CMK (cell line): ENCODE measurements around the gene POLR2F.

Experiments used
- DNase-seq: peaks from one replicate; pipeline ENCODE4 v3.0.0-alpha.2; 2010; ENCODE audit warnings: low read depth

The POLR2F gene

DNA sequence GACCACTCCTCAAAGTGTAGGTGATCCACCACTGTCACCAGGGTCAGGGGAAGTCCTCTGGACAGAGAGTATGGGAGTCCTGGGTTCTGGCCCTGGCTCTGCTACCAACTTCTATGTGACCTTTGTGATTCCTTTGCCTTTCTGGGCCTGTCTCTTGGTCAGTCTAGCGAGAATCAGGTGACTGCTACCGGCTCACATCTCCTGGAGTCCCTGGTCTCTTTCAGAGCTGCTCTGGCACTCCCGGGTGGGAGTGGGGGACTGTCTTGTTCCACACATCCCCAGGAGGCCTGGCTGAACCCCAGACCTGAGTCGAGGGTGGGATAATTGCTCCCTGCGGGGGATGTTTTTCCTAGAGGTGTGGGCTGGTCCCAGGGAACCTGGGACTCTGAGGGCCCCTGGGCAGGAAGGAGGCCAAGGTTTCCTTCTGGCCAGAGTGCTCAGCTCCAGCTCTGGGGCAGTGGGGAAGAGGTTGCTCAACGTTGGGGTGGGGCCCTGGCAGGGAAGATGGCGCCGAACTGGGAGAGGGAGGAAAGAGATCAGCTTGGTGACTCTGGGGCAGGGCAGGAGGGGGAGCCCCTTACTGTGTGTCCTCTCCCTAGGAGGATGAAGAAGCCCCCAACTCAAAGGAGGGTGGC is 28.8 kb downstream of the POLR2F start:
- no peak for DNase-seq

DNA sequence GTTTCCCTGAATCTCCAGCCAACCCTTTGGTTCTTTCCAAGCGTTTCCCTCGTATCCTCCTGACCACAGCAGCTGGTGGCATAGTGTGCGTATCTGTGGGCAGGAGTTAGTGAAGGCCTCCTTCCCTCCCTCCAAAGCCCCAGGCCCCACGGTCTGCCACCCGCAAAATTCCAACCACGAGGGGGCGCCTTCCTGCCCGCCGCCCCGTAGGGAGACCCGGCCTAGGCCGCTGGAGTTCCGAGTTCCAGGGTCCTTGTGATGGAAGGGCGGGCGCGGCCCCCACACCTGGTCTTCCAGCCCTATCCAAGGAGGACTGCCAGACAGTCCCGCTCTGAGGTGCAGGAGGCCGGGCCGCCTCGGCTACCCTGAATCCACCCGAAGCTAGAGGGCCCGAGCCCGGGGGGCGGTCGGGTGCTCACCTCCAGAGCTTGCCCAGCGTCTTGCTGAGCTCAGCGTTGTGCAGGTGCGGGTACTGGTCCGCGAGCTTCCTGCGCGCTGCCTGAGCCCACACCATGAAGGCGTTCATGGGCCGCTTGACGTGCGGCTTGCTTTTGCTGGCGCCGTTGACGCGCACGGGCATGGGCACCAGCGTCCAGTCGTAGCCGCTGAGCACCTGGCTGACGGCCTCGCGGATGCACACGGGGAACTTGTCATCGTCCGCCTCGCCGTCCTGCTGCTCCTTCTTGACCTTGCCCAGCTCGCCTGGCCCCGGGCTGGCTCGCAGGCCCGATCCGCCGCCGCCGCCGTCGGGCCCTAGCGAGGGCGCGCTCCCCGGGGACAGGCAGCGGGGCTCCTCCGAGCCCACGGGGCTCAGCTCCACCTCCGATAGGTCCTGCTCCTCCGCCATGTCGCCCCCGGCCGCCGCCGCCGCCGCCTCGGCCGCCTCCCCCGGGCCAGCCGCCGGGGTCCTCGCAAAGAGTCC is 29.7 kb downstream of the POLR2F start:
- no peak for DNase-seq

DNA sequence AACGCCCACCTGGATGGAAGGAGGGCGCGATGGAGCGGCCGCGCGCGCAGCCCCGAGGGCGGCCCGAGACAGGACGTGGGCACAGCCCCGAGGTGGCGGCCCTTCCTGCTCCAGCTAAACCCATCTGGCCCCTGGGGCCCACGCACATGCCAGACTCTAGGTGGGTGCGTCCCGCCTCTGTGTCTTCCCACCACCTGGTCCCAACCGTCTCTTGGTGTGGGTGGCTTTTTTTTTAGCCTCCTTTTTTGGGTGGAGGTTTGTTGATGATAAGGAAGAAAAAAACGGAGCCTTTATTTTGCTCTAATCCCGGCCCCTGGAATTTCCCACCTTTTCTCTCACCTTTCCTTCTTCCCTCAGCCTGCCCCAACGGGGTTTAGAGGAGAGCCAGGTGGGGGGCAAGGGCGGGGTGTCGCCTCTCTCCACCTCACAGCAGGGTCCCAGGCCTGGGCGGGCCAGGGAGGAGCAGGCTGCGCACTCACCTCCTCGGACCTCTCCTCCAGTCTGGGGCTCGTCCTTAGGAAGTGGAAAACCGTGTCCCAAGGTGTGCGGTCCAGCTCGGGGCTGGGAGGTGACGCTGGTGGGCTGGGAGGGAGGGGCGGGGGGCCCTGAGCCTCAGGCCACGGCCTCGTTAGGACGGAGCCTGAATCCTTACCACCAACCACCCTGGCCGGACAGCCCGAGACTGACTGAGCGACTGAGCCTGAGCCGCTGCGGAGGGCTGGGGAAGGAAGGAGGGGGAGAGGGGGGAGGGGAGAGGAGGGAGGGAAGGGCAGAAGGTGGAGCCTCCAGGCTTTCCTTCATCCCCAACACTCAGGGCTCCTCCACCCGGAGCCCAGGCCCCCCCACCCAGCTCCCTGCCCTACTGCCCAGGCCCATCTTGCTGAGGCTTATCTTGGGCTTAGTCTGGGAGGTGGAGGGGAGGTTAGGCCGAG is 30.6 kb downstream of the POLR2F start, which contains the start of gene SOX10:
TSS of gene SOX10 (minus strand) at position 696 of the 932 bp plus-strand sequence. CDS start 771 bp downstream, outside the sequence.
- no peak for DNase-seq

DNA sequence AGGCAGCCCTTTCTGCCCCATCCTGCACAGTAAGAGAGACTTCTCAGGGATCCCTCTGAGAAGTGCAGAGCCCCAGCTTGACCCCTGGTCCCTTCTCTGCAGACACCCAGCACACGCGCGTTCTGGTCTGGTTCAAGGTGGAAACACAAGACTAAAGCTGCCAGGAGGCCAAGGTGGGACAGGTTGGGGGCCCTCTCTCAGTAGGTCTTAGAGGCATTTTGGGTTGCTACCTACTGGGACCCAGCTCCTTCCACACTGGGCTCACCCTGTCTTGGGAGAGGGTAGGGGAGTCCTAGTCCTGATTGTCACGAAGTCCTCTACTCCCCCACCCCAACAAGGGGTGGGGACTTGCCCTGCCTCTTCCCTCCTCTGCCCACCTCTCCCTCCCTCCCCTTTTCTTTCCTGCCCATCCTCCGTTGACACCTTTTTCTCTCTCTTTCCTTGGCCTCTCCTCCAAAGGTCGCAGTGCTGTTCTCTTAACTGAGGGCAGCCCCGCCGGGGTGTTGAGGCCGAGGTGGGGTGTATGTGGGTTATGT is 31.6 kb downstream of the POLR2F start:
- DNase-seq, result no peak

DNA sequence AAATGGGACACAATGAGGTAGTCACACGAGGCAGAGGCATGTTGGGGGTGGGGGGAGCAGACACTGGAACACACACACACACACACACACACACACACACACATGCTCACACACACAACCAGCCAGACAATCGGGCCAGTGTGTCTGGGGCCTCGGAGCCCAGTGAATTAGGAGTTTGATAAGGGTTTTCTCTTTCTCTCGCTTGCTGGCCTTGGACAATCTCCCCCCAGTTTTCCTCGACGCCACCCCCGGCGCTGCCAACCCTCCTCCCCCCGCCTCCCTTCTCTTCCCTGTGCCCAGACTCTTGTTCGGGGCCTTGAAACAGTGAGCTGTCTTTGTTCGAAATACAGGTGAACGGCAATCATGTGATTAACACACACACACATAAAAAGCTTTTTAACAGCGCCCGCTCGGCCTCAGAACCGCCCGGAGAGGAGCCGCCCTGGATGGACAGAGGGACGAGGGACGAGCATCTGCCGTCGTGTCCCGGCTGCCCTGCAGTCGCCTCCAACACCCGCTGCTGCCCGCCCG is 32.3 kb downstream of the POLR2F start:
- no peak for DNase-seq

DNA sequence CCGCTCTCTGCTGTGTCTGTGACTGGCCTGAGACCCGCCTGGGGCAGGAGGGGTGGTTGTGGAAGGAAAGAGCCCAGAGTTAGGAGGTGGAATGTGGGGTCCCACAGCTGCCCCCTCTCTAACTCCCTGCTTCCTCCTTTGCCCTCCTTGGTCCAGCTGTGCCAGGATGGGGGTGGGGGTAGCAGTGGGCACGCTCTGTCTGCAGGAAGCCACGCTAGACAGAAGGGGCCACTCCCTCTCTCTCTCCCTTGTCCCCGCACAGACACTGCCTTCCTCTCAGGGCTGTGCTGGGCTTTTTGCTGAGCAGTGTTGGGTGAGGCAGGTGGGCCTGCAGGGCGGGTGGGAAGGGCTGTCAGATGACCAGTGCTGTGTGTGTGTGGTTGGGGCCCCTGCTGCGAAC is 32.9 kb downstream of the POLR2F start:
- no peak for DNase-seq

DNA sequence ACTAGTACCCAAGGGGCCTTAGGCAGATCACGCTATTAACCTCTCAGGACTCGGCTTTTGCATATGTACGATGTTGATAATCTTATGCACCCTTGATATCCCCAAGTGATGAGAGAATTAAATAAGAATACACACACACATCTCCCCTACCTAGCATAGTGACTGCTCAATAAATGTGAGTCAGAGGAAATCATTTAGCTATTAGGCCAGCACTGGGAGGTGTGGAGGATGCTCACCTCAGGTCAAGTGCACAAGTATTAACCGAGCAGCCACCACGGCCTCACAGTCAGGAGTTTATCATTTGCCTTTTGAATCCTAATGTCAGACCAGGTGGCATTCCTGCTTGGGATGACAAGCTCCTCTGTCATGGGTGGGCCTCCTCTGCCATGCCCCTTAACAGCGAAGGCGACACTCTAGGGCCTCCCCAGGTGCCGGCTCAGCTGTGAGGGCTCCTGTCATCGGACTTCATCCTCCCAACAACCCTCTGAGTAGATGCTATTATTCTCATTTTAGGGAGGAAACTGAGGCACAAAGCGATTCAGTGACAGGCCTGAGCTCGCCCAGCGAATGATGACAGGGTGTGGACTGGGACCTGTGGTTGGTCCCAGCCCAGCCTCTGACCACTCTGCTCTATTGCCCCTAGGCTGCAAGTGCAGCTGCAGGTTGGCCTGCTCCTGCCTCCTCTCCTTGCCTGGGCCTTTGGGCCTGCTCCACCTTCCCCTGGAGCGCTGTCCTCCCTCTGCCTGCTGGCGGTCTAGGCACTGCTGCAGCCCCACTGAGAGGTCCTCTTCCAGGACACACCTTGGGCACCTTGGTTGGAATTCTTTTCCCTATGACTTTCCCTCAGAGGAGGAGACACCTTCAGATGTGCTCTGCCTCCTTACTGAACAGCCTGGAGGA is 35.9 kb downstream of the POLR2F start:
- no peak for DNase-seq

DNA sequence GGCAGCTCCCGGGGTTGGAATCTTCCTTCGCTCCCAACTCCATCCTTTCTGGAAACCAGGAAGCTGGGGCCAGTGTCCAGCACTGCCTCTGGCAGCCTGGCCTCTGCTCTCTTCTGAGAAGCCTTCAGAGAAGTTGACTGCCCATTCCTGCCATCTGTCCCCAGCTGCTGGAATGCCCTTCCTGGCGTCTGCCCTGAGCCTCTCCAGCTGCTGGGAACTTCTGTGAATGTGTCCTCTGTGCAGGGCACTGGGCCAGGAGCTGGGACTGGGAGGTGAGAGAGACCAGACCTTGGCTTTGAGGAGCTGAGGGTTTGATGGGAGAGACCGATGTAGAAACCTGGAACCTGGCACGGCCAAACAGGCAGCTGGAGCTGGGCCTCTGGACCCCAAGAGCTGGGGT is 36.8 kb downstream of the POLR2F start:
- no peak for DNase-seq

DNA sequence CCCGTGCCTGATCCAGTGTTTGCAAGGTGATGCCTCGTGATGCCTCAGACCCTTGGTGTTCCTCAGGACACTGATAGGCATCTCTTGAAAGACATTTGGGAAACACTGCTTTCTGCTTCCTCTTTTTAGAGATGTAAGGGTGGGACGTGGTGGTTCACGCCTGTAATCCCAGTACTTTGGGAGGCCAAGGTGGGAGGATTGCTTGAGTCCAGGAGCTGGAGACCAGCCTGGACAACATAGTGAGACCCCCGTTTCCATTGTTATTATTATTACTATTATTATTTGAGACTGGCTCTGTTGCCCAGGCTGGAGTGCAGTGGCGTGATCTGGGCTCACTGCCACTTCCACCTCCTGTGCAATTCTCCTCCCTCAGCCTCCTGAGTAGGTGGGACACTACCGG is 37.4 kb downstream of the POLR2F start:
- no peak for DNase-seq

DNA sequence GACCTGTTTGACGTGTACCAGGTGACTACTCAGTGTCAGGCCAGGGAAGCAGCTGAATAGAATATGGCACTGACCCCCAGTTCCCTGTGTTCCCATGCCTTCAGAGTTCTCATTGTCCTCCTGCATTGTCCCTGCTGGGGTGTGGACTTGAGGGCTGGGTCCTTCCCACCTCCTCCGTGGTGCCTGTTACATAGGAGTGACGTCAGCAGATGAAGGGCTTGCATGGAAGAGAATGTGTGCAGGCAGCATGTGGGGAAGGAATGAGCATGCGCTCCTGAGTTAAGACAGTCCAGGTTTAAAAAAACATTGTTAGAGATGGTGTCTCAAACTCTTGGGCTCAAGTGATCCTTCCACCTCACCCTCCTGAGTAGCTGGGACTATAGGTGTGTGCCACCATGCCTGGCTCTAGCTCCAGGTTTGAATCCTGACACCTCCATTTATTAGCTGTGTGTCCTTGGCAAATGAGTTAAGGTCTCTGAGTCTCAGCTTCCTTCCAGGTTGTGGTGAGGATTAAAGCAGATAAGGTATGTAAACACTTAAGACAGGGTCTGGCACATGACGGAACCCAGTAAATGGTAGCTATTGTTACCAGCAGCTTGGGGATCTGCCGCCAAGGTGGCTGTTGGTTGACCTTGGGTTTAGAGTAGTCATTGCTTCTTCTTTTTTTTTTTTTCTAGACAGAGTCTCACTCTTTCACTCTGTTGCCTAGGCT is 38.4 kb downstream of the POLR2F start:
- DNase-seq, result no peak

DNA sequence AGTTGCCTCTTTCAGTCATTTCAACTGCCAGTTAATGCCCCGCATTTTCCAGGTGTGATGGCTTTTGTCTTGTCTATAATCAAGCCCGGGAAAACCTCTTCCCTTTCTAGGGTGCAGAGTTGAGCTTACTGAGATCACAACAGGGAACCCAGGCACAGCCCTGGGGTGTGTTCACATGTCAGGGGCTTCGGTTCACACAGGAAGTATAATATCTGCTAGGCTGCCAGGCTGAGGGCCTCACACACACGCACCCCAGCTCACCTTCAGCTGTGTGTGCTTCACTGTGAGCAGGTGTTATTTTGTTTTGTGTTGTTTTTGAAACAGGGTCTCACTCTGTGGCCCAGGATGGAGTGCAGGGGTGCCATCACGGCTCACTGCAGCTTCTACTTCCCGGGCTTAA is 40.5 kb downstream of the POLR2F start:
- DNase-seq, result no peak

DNA sequence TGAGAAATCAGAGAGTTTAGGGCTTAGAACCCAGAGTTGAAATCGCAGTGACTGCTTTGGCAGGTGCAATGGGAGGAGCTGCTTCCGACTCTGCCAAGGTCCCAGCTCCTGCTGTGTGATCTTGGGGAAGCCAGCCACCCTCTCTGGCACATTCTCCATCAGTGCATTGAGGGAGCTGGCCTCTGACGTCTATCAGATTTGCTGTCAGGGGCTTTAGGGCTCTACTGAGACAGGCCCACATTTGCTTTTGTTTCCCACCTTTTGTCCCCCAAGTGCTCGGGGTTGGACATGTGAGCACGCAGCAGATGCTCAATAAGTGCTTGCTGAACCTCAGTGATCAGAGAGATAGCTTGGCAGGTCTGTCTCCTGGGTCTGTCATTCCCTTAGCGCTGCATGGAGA is 41.5 kb downstream of the POLR2F start:
- no peak for DNase-seq

DNA sequence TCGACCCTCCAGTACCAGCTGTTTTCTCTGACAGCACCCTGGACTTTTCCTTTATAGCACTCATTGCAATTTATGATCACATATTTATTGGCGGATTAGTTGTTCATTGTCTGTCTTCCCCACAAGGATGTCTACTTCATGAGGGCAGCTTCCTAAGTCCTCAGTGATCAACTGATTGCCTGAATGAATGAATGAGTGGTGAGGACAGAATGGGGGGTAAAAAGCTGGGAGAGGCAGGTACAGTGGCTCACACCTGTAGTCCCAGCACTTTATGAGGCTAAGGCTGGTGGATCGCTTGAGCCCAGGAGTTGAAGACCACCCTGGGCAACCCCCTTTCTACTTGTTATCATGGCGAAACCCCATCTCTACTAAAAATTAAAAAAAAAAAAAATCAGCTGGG is 42.0 kb downstream of the POLR2F start:
- no peak for DNase-seq

DNA sequence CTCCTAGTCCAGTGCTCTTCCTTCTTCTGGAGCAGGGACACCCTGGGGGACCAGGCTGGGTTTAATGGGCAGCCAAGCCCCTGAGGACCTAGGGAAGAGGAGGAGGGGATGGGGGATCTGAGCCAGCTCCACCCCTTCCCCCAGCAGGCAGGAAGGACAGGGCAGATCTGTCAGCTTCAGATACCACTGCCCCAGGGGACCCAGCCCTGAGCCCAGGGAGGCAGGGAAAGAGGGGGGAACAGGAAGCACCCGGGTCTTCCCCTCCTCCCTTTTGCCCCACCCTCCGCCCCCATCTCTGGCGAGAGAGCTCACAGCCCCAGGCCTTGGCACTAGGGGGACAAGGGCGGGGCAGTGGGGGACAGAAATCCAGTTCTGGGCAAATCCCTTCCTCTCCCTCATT is 42.6 kb downstream of the POLR2F start:
- DNase-seq, result peak; percentile 91

DNA sequence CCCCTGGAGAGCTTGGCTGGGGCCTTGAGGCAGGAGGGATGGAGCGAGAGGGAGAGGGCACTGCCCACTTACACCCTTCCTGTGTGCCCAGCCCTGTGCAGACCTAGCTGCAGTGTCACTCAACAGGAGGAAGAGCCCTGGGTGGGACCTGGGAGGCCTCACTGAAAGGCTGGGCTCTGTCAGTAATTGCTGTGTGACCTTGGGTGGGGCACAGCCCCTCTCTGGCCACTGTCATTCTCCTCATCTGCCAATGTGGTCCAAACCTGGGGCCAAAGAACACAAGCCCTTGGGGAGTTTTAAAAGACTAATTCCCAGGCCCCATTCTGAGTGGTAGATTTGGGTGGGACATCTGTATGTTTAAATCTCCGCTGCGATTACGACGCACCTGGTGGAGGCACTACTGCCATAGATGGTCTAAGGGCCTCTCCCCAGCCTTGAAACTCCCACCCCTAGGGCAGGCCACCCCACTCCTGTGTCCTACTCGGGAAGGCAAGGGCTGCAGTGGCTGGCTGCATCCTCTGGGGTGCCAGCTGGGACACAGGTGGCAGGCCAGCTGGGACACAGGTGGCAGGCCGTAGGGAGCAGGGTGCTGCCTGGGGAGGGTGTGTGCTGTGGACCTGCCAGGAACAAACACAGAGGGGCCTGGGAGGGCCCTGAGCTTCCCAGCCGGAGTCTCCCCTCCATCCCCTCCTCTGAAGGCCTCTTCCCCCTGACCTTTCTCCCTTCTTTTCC is 43.2 kb downstream of the POLR2F start:
- DNase-seq, result no peak

DNA sequence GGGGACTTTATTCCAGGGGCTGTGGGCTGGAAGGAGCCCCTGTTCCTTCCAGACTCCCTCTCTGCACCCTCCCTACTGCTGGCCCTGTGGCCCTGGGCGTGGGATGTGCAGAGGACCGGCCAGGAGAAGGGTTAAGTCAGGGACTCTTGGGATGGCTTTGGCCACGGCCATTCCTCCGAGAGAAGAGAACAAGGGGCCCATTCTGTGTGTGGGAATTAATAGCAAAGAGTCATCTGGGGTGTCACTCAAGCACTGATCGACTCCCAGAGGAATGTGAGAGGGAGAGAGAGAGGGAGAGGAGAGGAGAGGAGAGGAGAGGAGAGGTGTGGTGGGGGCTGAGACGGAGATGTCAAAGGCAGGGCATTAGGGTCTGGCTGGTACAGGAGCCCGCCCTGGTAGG is 45.0 kb downstream of the POLR2F start:
- no peak for DNase-seq

DNA sequence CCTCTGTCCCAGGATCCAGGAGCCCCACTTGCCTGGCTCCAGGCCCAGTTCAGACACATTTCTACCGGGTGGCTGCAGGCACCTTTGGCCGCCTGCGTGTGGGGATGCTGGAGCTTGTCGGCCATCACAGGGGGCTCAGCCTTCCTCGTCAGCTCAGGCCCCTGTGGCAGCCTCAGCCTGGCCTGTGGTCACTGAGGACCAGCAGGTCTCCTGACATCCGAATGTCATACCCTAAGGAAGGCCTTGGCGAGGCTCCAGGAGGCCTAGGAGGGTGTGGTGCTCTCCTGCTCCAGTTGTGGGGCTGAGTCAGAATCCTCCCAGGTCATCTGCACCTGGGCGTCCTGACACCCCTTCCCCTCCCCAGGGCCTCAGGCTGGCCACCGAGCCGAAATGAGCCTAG is 45.7 kb downstream of the POLR2F start:
- no peak for DNase-seq

DNA sequence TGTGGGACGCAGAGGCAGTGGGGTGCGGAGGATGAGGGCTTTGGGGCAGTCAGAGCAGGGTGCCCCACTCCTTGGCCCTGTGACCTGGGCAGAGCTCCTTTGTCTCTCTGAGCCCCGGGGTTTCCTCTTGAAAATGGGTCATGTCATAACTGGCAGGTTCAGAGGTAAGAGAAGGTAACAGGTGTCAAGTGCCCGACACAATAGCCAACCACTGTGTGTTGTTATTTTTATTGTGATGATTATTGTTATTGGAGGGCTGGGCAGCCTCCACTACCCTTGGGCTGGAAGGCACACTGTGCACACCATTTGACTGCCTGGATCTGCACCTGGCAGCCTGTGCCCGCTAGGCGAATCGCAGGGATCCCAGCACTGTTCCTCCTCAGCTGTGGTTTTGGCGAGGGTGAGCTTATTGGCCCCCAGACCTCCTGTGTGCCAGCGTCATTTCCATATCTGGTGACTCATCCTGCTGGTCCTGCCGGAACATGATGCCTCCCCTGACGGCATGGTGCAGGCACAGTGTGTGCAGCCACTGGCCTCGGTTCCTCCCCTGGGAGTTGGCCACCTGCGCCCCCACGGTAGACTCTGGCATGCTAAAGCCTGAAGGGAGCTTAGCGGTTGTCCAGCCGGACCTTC is 46.3 kb downstream of the POLR2F start:
- no peak for DNase-seq

DNA sequence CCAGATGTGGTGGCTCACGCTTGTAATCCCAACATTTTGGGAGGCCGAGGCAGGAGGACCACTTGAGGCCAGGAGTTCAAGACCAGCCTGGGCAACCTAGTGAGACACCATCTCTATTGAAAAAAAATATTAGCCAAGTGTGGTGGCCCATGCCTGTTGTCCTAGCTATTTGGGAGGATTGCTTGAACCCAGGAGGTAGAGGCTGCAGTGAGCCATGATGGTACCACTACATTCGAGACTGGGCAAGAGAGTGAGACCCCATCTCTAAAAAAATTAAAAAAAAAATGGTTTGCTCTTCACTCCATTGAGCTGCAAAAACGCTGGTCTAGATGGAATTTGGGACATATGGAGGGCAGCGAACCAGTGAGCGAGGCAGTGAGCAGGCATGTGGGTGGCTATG is 52.4 kb downstream of the POLR2F start:
- DNase-seq, result no peak
